Caki2 (cell line): ENCODE data around the gene MAML3. TPM values are rescaled to one million over a fixed set of nuclear protein-coding genes. Genes with fewer than 3 reads are reported as not detected.

Experiments used
- DNase-seq: peaks from one replicate; pipeline ENCODE4 v3.0.0-alpha.2; 2015; ENCODE audit warnings: low read depth
- in situ Hi-C: cut with HindIII; loops from 2 replicates; pipeline ENCODE4 v1.10.0; 2016; ENCODE audit warnings: low sequenced_read_pairs, low pct_unique_long_range_greater_than_20kb, mixed read lengths
- total RNA-seq: library from RNA; depleted of rRNA; stranded (reverse); fragments of >200 nt; shearing (Covaris generic); gene quantifications from 2 replicates; pipeline ENCODE4 v1.2.3, GENCODE V29; 2014; ENCODE audit warnings: low replicate concordance

The MAML3 gene
- total RNA-seq, 1 experiment from 2014 or later, result 0.61 TPM

- in situ Hi-C loops, result no loop called here
- DNase-seq, result no peak
Measured at GRCh38 chr4:139940600-139940999, 213.4 kb downstream of the MAML3 start.

- in situ Hi-C loops, result no loop called here
Measured at GRCh38 chr4:139938414-139938813, 215.6 kb downstream of the MAML3 start.

GRCh38 chr4:139935911-139936310 is 218.1 kb downstream of the MAML3 start:
- no peak for DNase-seq
- in situ Hi-C loops, result no loop called here

More at GRCh38 chr4:139938414-139938813, 215.6 kb downstream of the MAML3 start:
- DNase-seq, result no peak

- in situ Hi-C loops, result no loop called here
- DNase-seq, result no peak
Measured at GRCh38 chr4:139934708-139935195, 219.2 kb downstream of the MAML3 start.

- no peak for DNase-seq
- in situ Hi-C loops, result no loop called here
Measured at GRCh38 chr4:139934057-139934707, 219.8 kb downstream of the MAML3 start.

GRCh38 chr4:139933541-139933940 is 220.4 kb downstream of the MAML3 start:
- in situ Hi-C loops, result no loop called here

GRCh38 chr4:139933104-139933503 is 220.9 kb downstream of the MAML3 start:
- in situ Hi-C loops, result no loop called here
- no peak for DNase-seq

More at GRCh38 chr4:139933541-139933940, 220.4 kb downstream of the MAML3 start:
- DNase-seq, result peak; percentile 68

GRCh38 chr4:139924782-139925181 is 229.2 kb downstream of the MAML3 start:
- in situ Hi-C loops, result no loop called here
- no peak for DNase-seq

GRCh38 chr4:139922406-139923024 is 231.5 kb downstream of the MAML3 start:
- in situ Hi-C loops, result no loop called here
- DNase-seq, result no peak

GRCh38 chr4:139921429-139922184 is 232.4 kb downstream of the MAML3 start:
- in situ Hi-C loops, result no loop called here
- DNase-seq, result no peak

- in situ Hi-C loops, result no loop called here
- DNase-seq, result no peak
Measured at GRCh38 chr4:139920486-139921002, 233.4 kb downstream of the MAML3 start.

- in situ Hi-C loops, result no loop called here
- DNase-seq, result no peak
Measured at GRCh38 chr4:139919521-139919920, 234.5 kb downstream of the MAML3 start.

- DNase-seq, result no peak
- in situ Hi-C loops, result no loop called here
Measured at GRCh38 chr4:139919004-139919403, 235.0 kb downstream of the MAML3 start.

- DNase-seq, result no peak
- in situ Hi-C loops, result no loop called here
Measured at GRCh38 chr4:139918591-139918990, 235.4 kb downstream of the MAML3 start.

- DNase-seq, result no peak
- in situ Hi-C loops, result no loop called here
Measured at GRCh38 chr4:139917896-139918295, 236.1 kb downstream of the MAML3 start.

GRCh38 chr4:139916041-139916440 is 237.9 kb downstream of the MAML3 start:
- no peak for DNase-seq
- in situ Hi-C loops, result no loop called here

- in situ Hi-C loops, result no loop called here
- DNase-seq, result no peak
Measured at GRCh38 chr4:139915037-139915436, 238.9 kb downstream of the MAML3 start.

- DNase-seq, result no peak
- in situ Hi-C loops, result no loop called here
Measured at GRCh38 chr4:139913995-139914598, 239.9 kb downstream of the MAML3 start.
